NB4 (cell line): ENCODE results near the gene BPIFB2.

Experiments used
- DNase-seq: peaks from one replicate; pipeline ENCODE4 v3.0.0; 2010; ENCODE audit warnings: low read depth
- H3K4me3 ChIP-seq: one replicate; pipeline ENCODE4 v1.5.1; 2011; ENCODE audit warnings: mild to moderate bottlenecking, low read depth, low read length, moderate library complexity
- CTCF ChIP-seq: IDR thresholded peaks from one replicate; pipeline ENCODE4 v1.5.1; 2012; ENCODE audit warnings: low read depth, low read length
- MAX ChIP-seq: IDR thresholded peaks from 2 replicates; pipeline ENCODE4 v1.6.1; 2011; ENCODE audit warnings: low read depth, low read length
- MYC ChIP-seq: IDR thresholded peaks from 2 replicates; pipeline ENCODE4 v1.6.1; 2011; ENCODE audit warnings: low read depth, low read length
- POLR2A ChIP-seq: IDR thresholded peaks from 2 replicates; pipeline ENCODE4 v1.6.1; 2011; ENCODE audit warnings: mild to moderate bottlenecking; ENCODE audit not compliant: insufficient read length; ENCODE audit errors: extremely low read depth

BPIFB2 gene

GRCh38 chr20:33059136-33059535 is 51.6 kb downstream of the BPIFB2 start:
- no peak overlapping the region for H3K4me3 ChIP-seq
- no peak for DNase-seq
- no peak for TF ChIP-seq POLR2A
- TF ChIP-seq MAX = no peak
- no peak for TF ChIP-seq CTCF
- no peak for TF ChIP-seq MYC

- DNase-seq = no peak
- H3K4me3 ChIP-seq = no peak overlapping the region
- TF ChIP-seq POLR2A (no peak), MYC (no peak), CTCF (no peak), MAX (no peak)
These were observed 52.4 kb downstream of the BPIFB2 start for GRCh38 chr20:33059741-33060390.

- H3K4me3 ChIP-seq = no peak overlapping the region
- TF ChIP-seq CTCF (no peak), MAX (no peak), MYC (no peak), POLR2A (no peak)
- DNase-seq = no peak
These were observed 54.1 kb downstream of the BPIFB2 start for GRCh38 chr20:33061658-33062028.

GRCh38 chr20:33062105-33062824 is 54.8 kb downstream of the BPIFB2 start:
- DNase-seq = no peak
- TF ChIP-seq CTCF (no peak), POLR2A (no peak), MYC (no peak), MAX (no peak)
- H3K4me3 ChIP-seq = no peak overlapping the region

GRCh38 chr20:33062825-33063149 is 55.3 kb downstream of the BPIFB2 start:
- H3K4me3 ChIP-seq = no peak overlapping the region
- TF ChIP-seq CTCF (no peak), MAX (no peak), MYC (no peak), POLR2A (no peak)
- DNase-seq = no peak
